ENCODE data around the gene FSD1L.
"Not testable (repeated sequence)": the region's sequence is repeated elsewhere in the genome, so short reads cannot be mapped to it uniquely, and the experiment has no call there.

The FSD1L gene

GRCh38 chr9:105519710-105520369 is 72.0 kb downstream of the FSD1L start:
- Histone ChIP-seq H3K27ac (ENCODE audit: low read depth, low read length) (peak overlapping the region; percentile 59), H3K4me3 (ENCODE audit: low read depth, low read length) (peak overlapping the region; percentile 43; the same call in 1 of the 2 replicates)
- H3K27me3 ChIP-seq (ENCODE audit: control insufficient read depth, insufficient read depth, low read length); H3K36me3 ChIP-seq (ENCODE audit: control insufficient read depth, insufficient read depth, low read length); H3K4me1 ChIP-seq (ENCODE audit: control insufficient read depth, insufficient read depth, low read length); H3K9me3 ChIP-seq (ENCODE audit: control insufficient read depth, insufficient read depth, low read length); H3K9ac ChIP-seq (ENCODE audit: low read depth, low read length): not testable (repeated sequence)

GRCh38 chr9:105520992-105521391 is 73.2 kb downstream of the FSD1L start:
- not testable (repeated sequence) for H3K9ac ChIP-seq (ENCODE audit: low read depth, low read length); H3K36me3 ChIP-seq (ENCODE audit: control insufficient read depth, insufficient read depth, low read length); H3K9me3 ChIP-seq (ENCODE audit: control insufficient read depth, insufficient read depth, low read length); H3K4me3 ChIP-seq (ENCODE audit: low read depth, low read length); H3K27ac ChIP-seq (ENCODE audit: low read depth, low read length); H3K27me3 ChIP-seq (ENCODE audit: control insufficient read depth, insufficient read depth, low read length); H3K4me1 ChIP-seq (ENCODE audit: control insufficient read depth, insufficient read depth, low read length)

- H3K36me3 ChIP-seq (ENCODE audit: control insufficient read depth, insufficient read depth, low read length); H3K27me3 ChIP-seq (ENCODE audit: control insufficient read depth, insufficient read depth, low read length); H3K9ac ChIP-seq (ENCODE audit: low read depth, low read length); H3K4me1 ChIP-seq (ENCODE audit: control insufficient read depth, insufficient read depth, low read length); H3K27ac ChIP-seq (ENCODE audit: low read depth, low read length); H3K4me3 ChIP-seq (ENCODE audit: low read depth, low read length); H3K9me3 ChIP-seq (ENCODE audit: control insufficient read depth, insufficient read depth, low read length): not testable (repeated sequence)
Measured at GRCh38 chr9:105522618-105523385, 75.0 kb downstream of the FSD1L start.

GRCh38 chr9:105531530-105531929 is 83.7 kb downstream of the FSD1L start:
- no peak overlapping the region for H3K27ac ChIP-seq (ENCODE audit: low read depth, low read length)
- H3K9ac ChIP-seq (ENCODE audit: low read depth, low read length) = no peak overlapping the region
- no peak overlapping the region for H3K4me3 ChIP-seq (ENCODE audit: low read depth, low read length)
- no peaks in the 10 kb centered on the region for H3K4me1 ChIP-seq (ENCODE audit: control insufficient read depth, insufficient read depth, low read length)
- H3K27me3 ChIP-seq (ENCODE audit: control insufficient read depth, insufficient read depth, low read length) = no peaks in the 10 kb centered on the region
- H3K9me3 ChIP-seq (ENCODE audit: control insufficient read depth, insufficient read depth, low read length) = no peaks in the 10 kb centered on the region
- H3K36me3 ChIP-seq (ENCODE audit: control insufficient read depth, insufficient read depth, low read length) = peaks cover 24% of the 10 kb centered on the region

GRCh38 chr9:105535920-105536668 is 88.3 kb downstream of the FSD1L start:
- no peak overlapping the region for H3K27ac ChIP-seq (ENCODE audit: low read depth, low read length)

GRCh38 chr9:105539452-105539851 is 91.6 kb downstream of the FSD1L start:
- Histone ChIP-seq H3K4me3 (ENCODE audit: low read depth, low read length) (no peak overlapping the region), H3K27ac (ENCODE audit: low read depth, low read length) (no peak overlapping the region), H3K4me1 (ENCODE audit: control insufficient read depth, insufficient read depth, low read length) (no peaks in the 10 kb centered on the region), H3K36me3 (ENCODE audit: control insufficient read depth, insufficient read depth, low read length) (peaks cover 18% of the 10 kb centered on the region), H3K27me3 (ENCODE audit: control insufficient read depth, insufficient read depth, low read length) (no peaks in the 10 kb centered on the region), H3K9me3 (ENCODE audit: control insufficient read depth, insufficient read depth, low read length) (no peaks in the 10 kb centered on the region), H3K9ac (ENCODE audit: low read depth, low read length) (no peak overlapping the region)

More at GRCh38 chr9:105535920-105536668, 88.3 kb downstream of the FSD1L start:
- Histone ChIP-seq H3K4me1 (ENCODE audit: control insufficient read depth, insufficient read depth, low read length) (no peaks in the 10 kb centered on the region), H3K27me3 (ENCODE audit: control insufficient read depth, insufficient read depth, low read length) (no peaks in the 10 kb centered on the region), H3K36me3 (ENCODE audit: control insufficient read depth, insufficient read depth, low read length) (peaks cover 24% of the 10 kb centered on the region), H3K9me3 (ENCODE audit: control insufficient read depth, insufficient read depth, low read length) (no peaks in the 10 kb centered on the region), H3K4me3 (ENCODE audit: low read depth, low read length) (no peak overlapping the region), H3K9ac (ENCODE audit: low read depth, low read length) (no peak overlapping the region)

- no peak overlapping the region for H3K4me3 ChIP-seq (ENCODE audit: low read depth, low read length)
- no peaks in the 10 kb centered on the region for H3K4me1 ChIP-seq (ENCODE audit: control insufficient read depth, insufficient read depth, low read length)
- H3K36me3 ChIP-seq (ENCODE audit: control insufficient read depth, insufficient read depth, low read length) = 0 out of 2 replicates have a peak, but pooled peaks cover 5% of the 10 kb centered on the region
- H3K27me3 ChIP-seq (ENCODE audit: control insufficient read depth, insufficient read depth, low read length) = no peaks in the 10 kb centered on the region
- no peak overlapping the region for H3K9ac ChIP-seq (ENCODE audit: low read depth, low read length)
- no peaks in the 10 kb centered on the region for H3K9me3 ChIP-seq (ENCODE audit: control insufficient read depth, insufficient read depth, low read length)
- no peak overlapping the region for H3K27ac ChIP-seq (ENCODE audit: low read depth, low read length)
Measured at GRCh38 chr9:105541838-105542237, 94.0 kb downstream of the FSD1L start.

- Histone ChIP-seq H3K4me1 (ENCODE audit: control insufficient read depth, insufficient read depth, low read length) (0 out of 2 replicates have a peak, but pooled peaks cover 5% of the 10 kb centered on the region), H3K4me3 (ENCODE audit: low read depth, low read length) (no peak overlapping the region), H3K9ac (ENCODE audit: low read depth, low read length) (no peak overlapping the region), H3K9me3 (ENCODE audit: control insufficient read depth, insufficient read depth, low read length) (no peaks in the 10 kb centered on the region), H3K36me3 (ENCODE audit: control insufficient read depth, insufficient read depth, low read length) (no peaks in the 10 kb centered on the region), H3K27me3 (ENCODE audit: control insufficient read depth, insufficient read depth, low read length) (peaks cover 5% of the 10 kb centered on the region; the same call in 1 of the 2 replicates), H3K27ac (ENCODE audit: low read depth, low read length) (no peak overlapping the region)
Measured at GRCh38 chr9:105554042-105554441, 106.2 kb downstream of the FSD1L start.

- H3K36me3 ChIP-seq (ENCODE audit: control insufficient read depth, insufficient read depth, low read length) = no peaks in the 10 kb centered on the region
- H3K4me1 ChIP-seq (ENCODE audit: control insufficient read depth, insufficient read depth, low read length) = 0 out of 2 replicates have a peak, but pooled peaks cover 6% of the 10 kb centered on the region
- H3K4me3 ChIP-seq (ENCODE audit: low read depth, low read length) = peak within 1 kb of the TSS; percentile 94
- H3K9ac ChIP-seq (ENCODE audit: low read depth, low read length) = peak within 1 kb of the TSS; percentile 54; the same call in 1 of the 2 replicates
- H3K27ac ChIP-seq (ENCODE audit: low read depth, low read length) = peak within 1 kb of the TSS; percentile 69
- peaks cover 21% of the 10 kb centered on the region for H3K9me3 ChIP-seq (ENCODE audit: control insufficient read depth, insufficient read depth, low read length)
- peaks cover 5% of the 10 kb centered on the region; the same call in 1 of the 2 replicates for H3K27me3 ChIP-seq (ENCODE audit: control insufficient read depth, insufficient read depth, low read length)
Measured at GRCh38 chr9:105557804-105558610, 110.2 kb downstream of the FSD1L start, which contains the start of gene FKTN. TSS of gene FKTN (plus strand) at chr9:105558131. CDS start at chr9:105575033, 16,902 bp downstream.

GRCh38 chr9:105572455-105572854 is 124.6 kb downstream of the FSD1L start:
- Histone ChIP-seq H3K36me3 (ENCODE audit: control insufficient read depth, insufficient read depth, low read length) (0 out of 2 replicates have a peak, but pooled peaks cover 4% of the 10 kb centered on the region), H3K27ac (ENCODE audit: low read depth, low read length) (no peak overlapping the region), H3K4me1 (ENCODE audit: control insufficient read depth, insufficient read depth, low read length) (no peaks in the 10 kb centered on the region), H3K9ac (ENCODE audit: low read depth, low read length) (no peak overlapping the region), H3K9me3 (ENCODE audit: control insufficient read depth, insufficient read depth, low read length) (no peaks in the 10 kb centered on the region), H3K4me3 (ENCODE audit: low read depth, low read length) (no peak overlapping the region), H3K27me3 (ENCODE audit: control insufficient read depth, insufficient read depth, low read length) (no peaks in the 10 kb centered on the region)

All from HUES48 (cell line).